ENCODE measurements around the gene CD3G. TPM values are rescaled to one million over a fixed set of nuclear protein-coding genes. Genes with fewer than 3 reads are reported as not detected.

The CD3G gene
- polyA plus RNA-seq, 4 donors = 0.16 to 0.72 (median 0.33) TPM

GRCh38 chr11:118321386-118322082 lies 22.6 kb upstream of the CD3G start:
- DNase-seq (ENCODE audit: low read depth in 4 of 4, low spot score in 3 of 4) = no peak

GRCh38 chr11:118322721-118323120 lies 21.4 kb upstream of the CD3G start:
- DNase-seq (ENCODE audit: low read depth in 4 of 4, low spot score in 3 of 4) = no peak

GRCh38 chr11:118325283-118325682 lies 18.9 kb upstream of the CD3G start:
- no peak for DNase-seq (ENCODE audit: low read depth in 4 of 4, low spot score in 3 of 4)

- no peak for DNase-seq (ENCODE audit: low read depth in 4 of 4, low spot score in 3 of 4)
Measured at GRCh38 chr11:118328745-118329144, 15.4 kb upstream of the CD3G start.

- no peak for DNase-seq (ENCODE audit: low read depth in 4 of 4, low spot score in 3 of 4)
Measured at GRCh38 chr11:118334745-118335144, 9.4 kb upstream of the CD3G start.

GRCh38 chr11:118338637-118339061 lies 5.5 kb upstream of the CD3G start:
- DNase-seq (ENCODE audit: low read depth in 4 of 4, low spot score in 3 of 4) = no peak

GRCh38 chr11:118339281-118339961 lies 4.7 kb upstream of the CD3G start:
- DNase-seq (ENCODE audit: low read depth in 4 of 4, low spot score in 3 of 4) = no peak

- DNase-seq (ENCODE audit: low read depth in 4 of 4, low spot score in 3 of 4) = no peak
Measured at GRCh38 chr11:118340449-118340848, 3.7 kb upstream of the CD3G start.

GRCh38 chr11:118341261-118341660 lies 2.9 kb upstream of the CD3G start:
- no peak for DNase-seq (ENCODE audit: low read depth in 4 of 4, low spot score in 3 of 4)

- DNase-seq (ENCODE audit: low read depth in 4 of 4, low spot score in 3 of 4) = no peak
Measured at GRCh38 chr11:118341815-118342489, 2.2 kb upstream of the CD3G start.

GRCh38 chr11:118342503-118343161 lies 1.5 kb upstream of the CD3G start, which contains the start of gene CD3D:
CD3D (minus strand) TSS chr11:118342705; CDS start chr11:118342607, 98 bp downstream.
- no peak for DNase-seq (ENCODE audit: low read depth in 4 of 4, low spot score in 3 of 4)

GRCh38 chr11:118343248-118343647 lies 896 bp upstream of the CD3G start:
- DNase-seq (ENCODE audit: low read depth in 4 of 4, low spot score in 3 of 4) = no peak

- no peak for DNase-seq (ENCODE audit: low read depth in 4 of 4, low spot score in 3 of 4)
Measured at GRCh38 chr11:118349475-118349874, 5.3 kb downstream of the CD3G start.

- peak in 1 of 4 donors; percentile 5 for DNase-seq (ENCODE audit: low read depth in 4 of 4, low spot score in 3 of 4)
Measured at GRCh38 chr11:118353084-118353710, 9.1 kb downstream of the CD3G start.

- no peak for DNase-seq (ENCODE audit: low read depth in 4 of 4, low spot score in 3 of 4)
Measured at GRCh38 chr11:118358071-118358470, 13.9 kb downstream of the CD3G start.

- peak; percentile 77 to 90 (median 87) for DNase-seq (ENCODE audit: low read depth in 4 of 4, low spot score in 3 of 4)
Measured at GRCh38 chr11:118359295-118359958, 15.3 kb downstream of the CD3G start, which contains the start of gene UBE4A. UBE4A (plus strand) TSS chr11:118359600; CDS start chr11:118365081, 5,481 bp downstream.

- DNase-seq (ENCODE audit: low read depth in 4 of 4, low spot score in 3 of 4) = no peak
Measured at GRCh38 chr11:118364956-118365615, 20.9 kb downstream of the CD3G start.

GRCh38 chr11:118366287-118366686 lies 22.1 kb downstream of the CD3G start:
- DNase-seq (ENCODE audit: low read depth in 4 of 4, low spot score in 3 of 4) = no peak

- DNase-seq (ENCODE audit: low read depth in 4 of 4, low spot score in 3 of 4) = no peak
Measured at GRCh38 chr11:118370774-118371173, 26.6 kb downstream of the CD3G start.
